DND-41 (cell line): ENCODE results near the gene ABCG4.

Experiments used
- CTCF ChIP-seq: IDR thresholded peaks from 2 replicates; pipeline ENCODE4 v1.5.1; 2012; ENCODE audit warnings: borderline replicate concordance, low read length, moderate library complexity, mild to moderate bottlenecking; ENCODE audit not compliant: poor library complexity, severe bottlenecking; ENCODE audit errors: extremely low read depth
- EZH2 ChIP-seq: IDR thresholded peaks from 3 replicates; pipeline ENCODE4 v1.6.1; 2012; ENCODE audit warnings: borderline replicate concordance, low read depth, mild to moderate bottlenecking, moderate library complexity, low read length, inconsistent platforms; ENCODE audit not compliant: severe bottlenecking

- TF ChIP-seq CTCF: no peak
- no peak for TF ChIP-seq EZH2
Measured at GRCh38 chr11:119147604-119148333, 1.1 kb upstream of the ABCG4 start.
